HG03342 (cell line): ENCODE measurements around the gene CDH20.
A peak's percentile ranks its signal among the peaks of the same experiment; 100 is the strongest.
"Not testable (repeated sequence)": the region's sequence is repeated elsewhere in the genome, so short reads cannot be mapped to it uniquely, and the experiment has no call there.

Experiments
- ATAC-seq: cut with Tn5 transposase; IDR thresholded peaks from one replicate; pipeline ENCODE4 v1.9.1; 2021; ENCODE audit warnings: mild to moderate bottlenecking, moderate library complexity; ENCODE audit not compliant: unreplicated experiment

The CDH20 gene

GRCh38 chr18:61340148-61340547, 6.9 kb downstream of the CDH20 start:
- no peak for ATAC-seq

- no peak for ATAC-seq
These were observed 15.0 kb downstream of the CDH20 start for GRCh38 chr18:61348230-61348629.

GRCh38 chr18:61350578-61350977, 17.3 kb downstream of the CDH20 start:
- ATAC-seq: no peak

GRCh38 chr18:61352059-61352458, 18.8 kb downstream of the CDH20 start:
- ATAC-seq: no peak

- no peak for ATAC-seq
These were observed 19.4 kb downstream of the CDH20 start for GRCh38 chr18:61352611-61353010.

GRCh38 chr18:61360404-61361383, 27.5 kb downstream of the CDH20 start:
- ATAC-seq: peak; percentile 94

- ATAC-seq: no peak
These were observed 29.3 kb downstream of the CDH20 start for GRCh38 chr18:61362511-61362910.

- no peak for ATAC-seq
These were observed 31.7 kb downstream of the CDH20 start for GRCh38 chr18:61364953-61365352.

- ATAC-seq: no peak
These were observed 34.8 kb downstream of the CDH20 start for GRCh38 chr18:61368001-61368400.

- ATAC-seq: not testable (repeated sequence)
These were observed 36.4 kb downstream of the CDH20 start for GRCh38 chr18:61369671-61370070.

GRCh38 chr18:61371111-61371510, 37.9 kb downstream of the CDH20 start:
- no peak for ATAC-seq

- no peak for ATAC-seq
These were observed 46.6 kb downstream of the CDH20 start for GRCh38 chr18:61379827-61380226.

GRCh38 chr18:61388010-61388409, 54.8 kb downstream of the CDH20 start:
- no peak for ATAC-seq

GRCh38 chr18:61394983-61395382, 61.8 kb downstream of the CDH20 start:
- ATAC-seq: no peak

- no peak for ATAC-seq
These were observed 64.0 kb downstream of the CDH20 start for GRCh38 chr18:61397222-61397621.

GRCh38 chr18:61398961-61399705, 65.9 kb downstream of the CDH20 start:
- ATAC-seq: no peak

- no peak for ATAC-seq
These were observed 66.9 kb downstream of the CDH20 start for GRCh38 chr18:61400016-61400635.

GRCh38 chr18:61400716-61401115, 67.5 kb downstream of the CDH20 start:
- no peak for ATAC-seq

- no peak for ATAC-seq
These were observed 69.5 kb downstream of the CDH20 start for GRCh38 chr18:61402726-61403125.

GRCh38 chr18:61413396-61413795, 80.2 kb downstream of the CDH20 start:
- no peak for ATAC-seq

- ATAC-seq: no peak
These were observed 80.9 kb downstream of the CDH20 start for GRCh38 chr18:61414086-61414485.
